Activated CD8-positive, alpha-beta T cell treated with anti-CD3 and anti-CD28 coated beads for 36 hours (primary cell): Measurements from ENCODE around the gene WNT2. TPM values are rescaled to one million over a fixed set of nuclear protein-coding genes. Genes with fewer than 3 reads are reported as not detected.

ENCODE experiments used
- ATAC-seq: fragments of 200-7000 bp; cut with Tn5 transposase; one replicate; pipeline ENCODE4 v1.10.0; 2021; ENCODE audit warnings: mild to moderate bottlenecking, moderate library complexity
- CTCF ChIA-PET: fragments of 350-600 bp; sonication (Branson Sonifier 250); formaldehyde crosslinking; loops from one replicate; lab custom pipeline; 2021; ENCODE audit warnings: antibody characterized with exemption; lab: Charles Lee
- POLR2A ChIA-PET: fragments of 350-600 bp; sonication (Branson Sonifier 250); formaldehyde crosslinking; loops from one replicate; lab custom pipeline; 2021; ENCODE audit warnings: antibody characterized with exemption; lab: Charles Lee
- DNase-seq: peaks from one replicate; pipeline ENCODE4 v3.0.0-alpha.2; 2020
- H3K27ac Mint-ChIP-seq: one replicate; pipeline ENCODE4 v1.8.0; 2021; ENCODE audit warnings: mild to moderate bottlenecking, mixed read lengths
- H3K27me3 Mint-ChIP-seq: one replicate; pipeline ENCODE4 v1.8.0; 2021; ENCODE audit warnings: mixed read lengths
- H3K36me3 Mint-ChIP-seq: one replicate; pipeline ENCODE4 v1.8.0; 2021; ENCODE audit warnings: low read depth, mixed read lengths
- H3K4me1 Mint-ChIP-seq: one replicate; pipeline ENCODE4 v1.8.0; 2021; ENCODE audit warnings: low read depth, mixed read lengths
- H3K4me3 Mint-ChIP-seq: one replicate; pipeline ENCODE4 v1.8.0; 2021; ENCODE audit warnings: mild to moderate bottlenecking, moderate library complexity, mixed read lengths
- H3K9me3 Mint-ChIP-seq: one replicate; pipeline ENCODE4 v1.8.0; 2021; ENCODE audit warnings: mixed read lengths
- CTCF ChIP-seq: fragments of 200-600 bp; IDR thresholded peaks from one replicate; pipeline ENCODE4 v1.8.0; 2022; ENCODE audit warnings: antibody characterized with exemption, mild to moderate bottlenecking
- intact Hi-C: fragments of 100-400 bp; cut with micrococcal nuclease; formaldehyde crosslinking; loops from one replicate; pipeline ENCODE4 v1.10.0; 2022
- total RNA-seq, 2 experiments: library from RNA; stranded (reverse); gene quantifications; one replicate each; pipeline ENCODE4 v1.2.3, GENCODE V29; 2021

Gene WNT2
- total RNA-seq, 2 experiments from 2014 or later = not detected

DNA sequence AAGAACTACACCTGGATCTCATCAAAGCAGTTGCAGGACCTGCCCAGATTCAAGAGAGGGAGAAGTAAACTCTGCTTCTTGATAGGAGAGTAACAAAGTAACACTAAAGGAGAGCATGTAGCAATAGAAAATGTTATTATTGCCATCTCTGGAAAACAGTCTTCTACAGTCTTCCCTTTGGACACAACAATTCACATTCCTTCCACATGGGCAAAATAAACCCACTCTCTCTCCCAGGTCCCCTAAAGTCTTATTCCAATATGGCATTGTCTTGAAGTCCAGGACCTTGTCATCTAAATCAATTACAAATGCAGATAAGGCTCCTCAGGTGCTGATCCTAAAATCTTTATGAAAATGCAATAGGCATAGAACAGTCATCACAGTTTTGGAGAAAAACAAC, 10.3 kb upstream of the WNT2 start:
- no peaks in the 10 kb centered on the region for H3K27me3 Mint-ChIP-seq
- POLR2A ChIA-PET = no interaction called here
- no peaks in the 10 kb centered on the region for H3K4me1 Mint-ChIP-seq
- no peak for TF ChIP-seq CTCF
- CTCF ChIA-PET = no interaction called here
- H3K36me3 Mint-ChIP-seq = no peaks in the 10 kb centered on the region
- H3K27ac Mint-ChIP-seq = no peak overlapping the region
- DNase-seq (no peak), ATAC-seq (no peak)
- H3K9me3 Mint-ChIP-seq = no peaks in the 10 kb centered on the region
- intact Hi-C loops = no loop called here
- no peak overlapping the region for H3K4me3 Mint-ChIP-seq

GRCh38 chr7:117332031-117332430, 9.2 kb upstream of the WNT2 start:
- Mint-ChIP-seq H3K4me1 (no peaks in the 10 kb centered on the region), H3K36me3 (no peaks in the 10 kb centered on the region), H3K27me3 (no peaks in the 10 kb centered on the region), H3K27ac (no peak overlapping the region), H3K9me3 (no peaks in the 10 kb centered on the region), H3K4me3 (no peak overlapping the region)
- no peak for TF ChIP-seq CTCF
- intact Hi-C loops = no loop called here
- no peak for ATAC-seq
- DNase-seq = no peak
- CTCF ChIA-PET = no interaction called here
- POLR2A ChIA-PET = no interaction called here

DNA sequence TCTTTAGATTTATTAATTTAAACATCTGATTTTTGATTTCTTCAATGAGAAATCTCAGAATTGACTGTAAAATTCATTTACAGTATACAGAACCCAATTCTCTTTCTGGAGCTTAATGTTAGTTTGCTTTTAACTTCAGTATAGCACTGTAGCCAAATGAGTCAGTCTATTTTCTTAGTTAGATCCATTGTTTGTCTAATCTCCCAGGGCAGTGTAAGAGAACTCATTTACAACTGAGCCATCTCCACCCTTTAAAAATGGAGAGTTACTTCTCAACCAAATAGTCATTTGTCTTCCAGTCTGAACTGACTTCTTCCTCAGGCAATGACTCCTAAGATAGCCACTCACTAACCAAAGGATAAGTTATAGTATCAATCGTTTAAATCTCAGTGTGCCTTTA, 3.0 kb upstream of the WNT2 start:
- no peak for ATAC-seq
- TF ChIP-seq CTCF = no peak

GRCh38 chr7:117324960-117325359, 2.1 kb upstream of the WNT2 start:
- ChIA-PET POLR2A (interaction anchor here (0.7 kb wide), 1 partner anchor 8 kb away, joined by 4 read pairs; no protein-coding TSS in a partner anchor), CTCF (interaction anchor here (0.7 kb wide), 1 partner anchor 9 kb away, joined by 3 read pairs; no protein-coding TSS in a partner anchor)
- TF ChIP-seq CTCF = no peak
- no peak overlapping the region for H3K4me3 Mint-ChIP-seq
- H3K27me3 Mint-ChIP-seq = peaks cover 49% of the 10 kb centered on the region
- H3K36me3 Mint-ChIP-seq = no peaks in the 10 kb centered on the region
- H3K4me1 Mint-ChIP-seq = peaks cover 3% of the 10 kb centered on the region
- DNase-seq = no peak
- intact Hi-C loops = no loop called here
- ATAC-seq = no peak
- H3K9me3 Mint-ChIP-seq = no peaks in the 10 kb centered on the region
- H3K27ac Mint-ChIP-seq = no peak overlapping the region

More for the DNA sequence above, 3.0 kb upstream of the WNT2 start:
- ChIA-PET CTCF (no interaction called here), POLR2A (no interaction called here)
- no peak for DNase-seq
- intact Hi-C loops = no loop called here
- H3K4me3 Mint-ChIP-seq = no peak overlapping the region
- no peak overlapping the region for H3K27ac Mint-ChIP-seq
- H3K27me3 Mint-ChIP-seq = peaks cover 42% of the 10 kb centered on the region
- no peaks in the 10 kb centered on the region for H3K36me3 Mint-ChIP-seq
- H3K4me1 Mint-ChIP-seq = peaks cover 3% of the 10 kb centered on the region
- no peaks in the 10 kb centered on the region for H3K9me3 Mint-ChIP-seq

DNA sequence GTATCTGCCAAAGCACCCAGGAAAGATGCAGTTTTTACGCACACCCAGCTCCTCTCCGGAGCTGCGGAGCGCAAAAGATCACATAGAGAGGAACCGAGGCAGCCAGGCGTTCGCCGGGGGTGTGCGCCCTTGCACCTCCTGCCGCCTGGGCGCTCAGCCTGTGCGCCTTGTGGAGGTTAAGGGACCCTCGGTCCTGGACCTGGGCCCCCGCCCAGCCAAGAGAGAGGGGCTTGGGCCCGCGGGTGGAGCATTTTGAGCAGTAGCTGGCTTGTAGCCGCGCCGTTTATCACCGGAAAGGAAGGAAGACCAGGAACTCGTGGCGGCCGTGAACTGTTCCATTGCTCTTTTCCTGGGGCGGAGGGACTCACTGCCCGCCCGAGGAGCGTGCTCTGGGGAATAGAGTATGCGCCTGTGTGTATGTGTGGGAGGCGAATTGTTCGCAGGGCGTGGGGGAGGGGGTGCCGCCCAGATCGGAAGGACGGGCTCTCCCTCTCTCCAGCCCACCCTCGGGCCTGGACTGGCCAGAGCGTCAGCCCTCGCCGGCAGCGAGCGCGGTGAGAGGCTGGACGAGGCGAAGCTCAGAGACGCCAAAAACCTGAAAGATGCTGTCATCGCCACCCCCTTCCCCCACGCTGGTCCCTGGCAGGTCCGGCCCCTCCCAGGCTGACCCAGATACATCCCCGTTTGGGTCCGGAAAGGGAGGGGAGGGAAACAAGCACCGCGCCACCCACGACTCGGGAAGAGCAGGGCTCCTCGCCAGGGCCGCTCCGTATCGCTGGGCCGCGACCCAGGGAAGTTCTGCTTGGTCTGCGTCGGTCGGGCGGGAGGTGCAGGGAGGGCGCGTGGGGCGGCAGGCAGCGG, 1.2 kb upstream of the WNT2 start:
- TF ChIP-seq CTCF = no peak
- H3K36me3 Mint-ChIP-seq = no peaks in the 10 kb centered on the region
- no peaks in the 10 kb centered on the region for H3K9me3 Mint-ChIP-seq
- ChIA-PET CTCF (no interaction called here), POLR2A (no interaction called here)
- H3K4me3 Mint-ChIP-seq = no peak overlapping the region
- intact Hi-C loops = no loop called here
- peaks cover 3% of the 10 kb centered on the region for H3K4me1 Mint-ChIP-seq
- DNase-seq (no peak), ATAC-seq (no peak)
- H3K27me3 Mint-ChIP-seq = peaks cover 50% of the 10 kb centered on the region
- no peak overlapping the region for H3K27ac Mint-ChIP-seq
